Measurements from ENCODE around the gene PKLR. TPM values are rescaled to one million over a fixed set of nuclear protein-coding genes. Genes with fewer than 3 reads are reported as not detected.
A peak's percentile ranks its signal among the peaks of the same experiment; 100 is the strongest.

PKLR gene
- total RNA-seq, 1 donor from 2014 or later = 0.54 TPM

DNA sequence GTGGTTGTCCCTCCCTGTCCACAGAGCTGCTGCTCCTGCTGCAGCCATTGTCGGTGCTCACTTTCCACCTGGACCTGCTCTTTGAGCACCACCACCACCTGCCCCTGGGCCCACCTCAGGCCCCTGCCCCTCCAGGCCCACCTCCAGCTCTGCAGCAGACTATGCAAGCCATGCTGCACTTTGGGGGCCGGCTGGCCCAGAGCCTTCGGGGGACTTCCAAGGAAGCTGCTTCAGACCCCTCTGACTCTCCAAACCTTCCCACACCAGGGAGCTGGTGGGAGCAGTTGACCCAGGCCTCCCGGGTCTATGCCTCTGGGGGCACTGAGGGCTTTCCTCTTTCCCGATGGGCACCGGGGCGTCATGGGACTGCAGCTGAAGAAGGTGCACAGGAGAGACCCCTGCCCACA lies 25.4 kb upstream of the PKLR start:
- H3K4me1 Mint-ChIP-seq = peaks cover 18% of the 10 kb centered on the region
- Histone ChIP-seq H4K20me1 (ENCODE audit: low read depth) (peaks cover 26% of the 10 kb centered on the region), H3K27me3 (no peaks in the 10 kb centered on the region), H3K27ac (no peak overlapping the region), H3K4me1 (peaks cover 9% of the 10 kb centered on the region), H3K9me3 (ENCODE audit: low read depth) (no peaks in the 10 kb centered on the region), H2AFZ (replicated peaks) (no peak overlapping the region), H3K9ac (no peak overlapping the region), H3F3A (ENCODE audit: low read depth) (peaks cover 37% of the 10 kb centered on the region), H3K4me2 (no peak overlapping the region), H3K79me2 (ENCODE audit: low read depth) (peaks cover 22% of the 10 kb centered on the region), H3K4me3 (no peak overlapping the region), H3K36me3 (no peaks in the 10 kb centered on the region)
- H3K27me3 Mint-ChIP-seq (ENCODE audit: insufficient read depth, low read depth) = peaks cover 6% of the 10 kb centered on the region
- no peaks in the 10 kb centered on the region for H3K9me3 Mint-ChIP-seq
- no peak for DNase-seq (ENCODE audit: low spot score)
- H3K27ac Mint-ChIP-seq = no peak overlapping the region
- TF ChIP-seq EZH2phosphoT487 (IDR thresholded peaks at IDR 0.05) (no peak), EZH2 (IDR thresholded peaks at IDR 0.05) (no peak)
- TF ChIP-seq, protein P1, sequence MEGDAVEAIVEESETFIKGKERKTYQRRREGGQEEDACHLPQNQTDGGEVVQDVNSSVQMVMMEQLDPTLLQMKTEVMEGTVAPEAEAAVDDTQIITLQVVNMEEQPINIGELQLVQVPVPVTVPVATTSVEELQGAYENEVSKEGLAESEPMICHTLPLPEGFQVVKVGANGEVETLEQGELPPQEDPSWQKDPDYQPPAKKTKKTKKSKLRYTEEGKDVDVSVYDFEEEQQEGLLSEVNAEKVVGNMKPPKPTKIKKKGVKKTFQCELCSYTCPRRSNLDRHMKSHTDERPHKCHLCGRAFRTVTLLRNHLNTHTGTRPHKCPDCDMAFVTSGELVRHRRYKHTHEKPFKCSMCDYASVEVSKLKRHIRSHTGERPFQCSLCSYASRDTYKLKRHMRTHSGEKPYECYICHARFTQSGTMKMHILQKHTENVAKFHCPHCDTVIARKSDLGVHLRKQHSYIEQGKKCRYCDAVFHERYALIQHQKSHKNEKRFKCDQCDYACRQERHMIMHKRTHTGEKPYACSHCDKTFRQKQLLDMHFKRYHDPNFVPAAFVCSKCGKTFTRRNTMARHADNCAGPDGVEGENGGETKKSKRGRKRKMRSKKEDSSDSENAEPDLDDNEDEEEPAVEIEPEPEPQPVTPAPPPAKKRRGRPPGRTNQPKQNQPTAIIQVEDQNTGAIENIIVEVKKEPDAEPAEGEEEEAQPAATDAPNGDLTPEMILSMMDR (IDR thresholded peaks at IDR 0.05) = no peak
- H3K4me3 Mint-ChIP-seq = no peak overlapping the region
- peaks cover 16% of the 10 kb centered on the region for H3K36me3 Mint-ChIP-seq

DNA sequence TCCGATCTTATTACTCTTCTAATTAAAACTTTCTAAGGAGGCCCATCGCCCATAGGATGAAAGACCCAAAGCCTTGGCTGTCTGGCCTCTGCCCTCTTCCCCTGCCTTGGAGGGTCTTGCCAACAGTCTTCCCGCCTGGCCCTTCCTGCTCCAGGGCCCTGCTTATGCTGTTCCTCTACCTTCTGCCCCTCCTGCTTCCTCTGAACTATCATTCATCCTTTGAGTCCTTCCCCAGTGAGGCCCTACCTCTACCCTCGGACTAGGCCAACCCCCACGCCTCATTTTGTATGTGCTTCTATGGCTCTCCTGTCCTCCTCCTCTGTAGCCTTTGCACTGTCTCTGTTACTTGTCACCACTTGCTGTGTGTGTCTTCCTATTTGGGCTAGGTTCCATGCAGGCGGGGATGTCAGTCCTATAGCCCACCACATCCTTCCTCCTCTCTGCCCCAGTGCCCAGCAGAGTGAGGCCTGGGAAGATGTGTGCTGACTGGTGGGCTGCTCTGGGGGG lies 24.8 kb upstream of the PKLR start:
- peaks cover 32% of the 10 kb centered on the region for H4K20me1 ChIP-seq (ENCODE audit: low read depth)
- peaks cover 38% of the 10 kb centered on the region for H3F3A ChIP-seq (ENCODE audit: low read depth)
- peaks cover 14% of the 10 kb centered on the region for H3K4me1 ChIP-seq
- no peak overlapping the region for H3K27ac ChIP-seq
- Mint-ChIP-seq H3K36me3 (peaks cover 13% of the 10 kb centered on the region), H3K4me1 (peaks cover 23% of the 10 kb centered on the region), H3K4me3 (peak overlapping the region; percentile 91), H3K9me3 (no peaks in the 10 kb centered on the region), H3K27me3 (ENCODE audit: insufficient read depth, low read depth) (peaks cover 6% of the 10 kb centered on the region), H3K27ac (no peak overlapping the region)
- H3K4me2 ChIP-seq = peak overlapping the region; percentile 87
- no peaks in the 10 kb centered on the region for H3K36me3 ChIP-seq
- H2AFZ ChIP-seq (replicated peaks) = no peak overlapping the region
- H3K9ac ChIP-seq = no peak overlapping the region
- peaks cover 24% of the 10 kb centered on the region for H3K79me2 ChIP-seq (ENCODE audit: low read depth)
- no peak overlapping the region for H3K4me3 ChIP-seq
- TF ChIP-seq EZH2 (IDR thresholded peaks at IDR 0.05) (no peak), EZH2phosphoT487 (IDR thresholded peaks at IDR 0.05) (no peak)
- TF ChIP-seq, protein P1 (IDR thresholded peaks at IDR 0.05) = no peak
- DNase-seq (ENCODE audit: low spot score) = no peak
- H3K27me3 ChIP-seq = no peaks in the 10 kb centered on the region
- H3K9me3 ChIP-seq (ENCODE audit: low read depth) = no peaks in the 10 kb centered on the region

GRCh38 chr1:155325603-155325893 lies 24.3 kb upstream of the PKLR start:
- no peaks in the 10 kb centered on the region for H3K36me3 ChIP-seq
- H3F3A ChIP-seq (ENCODE audit: low read depth) = peaks cover 44% of the 10 kb centered on the region
- H3K36me3 Mint-ChIP-seq = peaks cover 8% of the 10 kb centered on the region
- no peak overlapping the region for H3K27ac ChIP-seq
- H2AFZ ChIP-seq (replicated peaks) = no peak overlapping the region
- H3K4me1 ChIP-seq = peaks cover 16% of the 10 kb centered on the region
- no peaks in the 10 kb centered on the region for H3K9me3 ChIP-seq (ENCODE audit: low read depth)
- peaks cover 3% of the 10 kb centered on the region for H3K27me3 Mint-ChIP-seq (ENCODE audit: insufficient read depth, low read depth)
- H3K79me2 ChIP-seq (ENCODE audit: low read depth) = peaks cover 24% of the 10 kb centered on the region
- peaks cover 27% of the 10 kb centered on the region for H3K4me1 Mint-ChIP-seq
- H3K9me3 Mint-ChIP-seq = no peaks in the 10 kb centered on the region
- TF ChIP-seq, protein P1 (IDR thresholded peaks at IDR 0.05) = no peak
- TF ChIP-seq EZH2phosphoT487 (IDR thresholded peaks at IDR 0.05) (no peak), EZH2 (IDR thresholded peaks at IDR 0.05) (no peak)
- peak overlapping the region; percentile 87 for H3K4me2 ChIP-seq
- H3K4me3 Mint-ChIP-seq = peak overlapping the region; percentile 91
- peaks cover 33% of the 10 kb centered on the region for H4K20me1 ChIP-seq (ENCODE audit: low read depth)
- H3K27me3 ChIP-seq = no peaks in the 10 kb centered on the region
- H3K4me3 ChIP-seq = peak overlapping the region; percentile 82
- H3K9ac ChIP-seq = no peak overlapping the region
- no peak overlapping the region for H3K27ac Mint-ChIP-seq
- no peak for DNase-seq (ENCODE audit: low spot score)

All from neural progenitor cell (in vitro differentiated cells).